ENCODE results near the gene INTS6. TPM values are rescaled to one million over a fixed set of nuclear protein-coding genes. Genes with fewer than 3 reads are reported as not detected.

INTS6 gene
- total RNA-seq, 1 experiment from 2014 or later, result 26.2 TPM

DNA sequence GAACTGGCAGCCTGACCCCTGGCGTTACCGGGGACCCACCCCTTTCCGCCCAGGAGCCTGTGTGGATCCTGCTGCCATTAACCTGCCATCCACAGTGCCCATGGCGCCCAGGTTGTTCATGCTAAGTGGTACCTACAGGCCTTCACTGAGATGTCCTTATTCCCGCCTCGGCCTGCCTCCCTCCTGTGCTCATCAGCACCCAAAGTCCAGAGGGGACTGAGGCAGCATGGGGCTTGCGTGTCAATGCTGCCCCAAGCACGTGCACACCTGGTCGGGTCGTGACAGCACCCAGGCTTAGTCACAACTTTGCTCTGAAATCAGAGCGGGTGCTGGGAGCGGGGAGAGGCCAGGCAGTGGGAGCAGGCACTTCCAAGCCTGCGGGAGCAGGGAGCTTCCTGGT is 3.7 kb upstream of the INTS6 start:
- no peak for DNase-seq (ENCODE audit: low spot score)

DNA sequence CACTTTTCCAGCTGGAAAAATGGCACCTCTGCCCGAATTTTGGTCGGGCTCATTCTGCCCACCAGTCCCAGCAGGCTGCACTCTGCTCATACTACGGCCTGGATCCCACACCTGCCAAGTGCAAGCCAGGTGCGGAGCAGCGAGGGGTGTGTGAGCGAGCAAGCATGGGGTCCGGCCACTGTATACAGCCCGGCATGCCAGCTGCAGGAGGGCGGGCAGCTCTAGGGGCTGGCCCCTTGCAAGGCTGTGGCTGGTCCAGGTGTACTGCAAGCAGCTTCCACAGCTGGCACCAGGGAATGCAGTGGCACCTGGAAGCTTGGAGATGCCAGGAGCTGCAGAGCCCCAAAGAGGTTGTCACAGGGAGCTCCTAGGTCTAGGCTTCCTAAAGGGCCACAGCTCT is 2.7 kb upstream of the INTS6 start:
- no peak for DNase-seq (ENCODE audit: low spot score)

DNA sequence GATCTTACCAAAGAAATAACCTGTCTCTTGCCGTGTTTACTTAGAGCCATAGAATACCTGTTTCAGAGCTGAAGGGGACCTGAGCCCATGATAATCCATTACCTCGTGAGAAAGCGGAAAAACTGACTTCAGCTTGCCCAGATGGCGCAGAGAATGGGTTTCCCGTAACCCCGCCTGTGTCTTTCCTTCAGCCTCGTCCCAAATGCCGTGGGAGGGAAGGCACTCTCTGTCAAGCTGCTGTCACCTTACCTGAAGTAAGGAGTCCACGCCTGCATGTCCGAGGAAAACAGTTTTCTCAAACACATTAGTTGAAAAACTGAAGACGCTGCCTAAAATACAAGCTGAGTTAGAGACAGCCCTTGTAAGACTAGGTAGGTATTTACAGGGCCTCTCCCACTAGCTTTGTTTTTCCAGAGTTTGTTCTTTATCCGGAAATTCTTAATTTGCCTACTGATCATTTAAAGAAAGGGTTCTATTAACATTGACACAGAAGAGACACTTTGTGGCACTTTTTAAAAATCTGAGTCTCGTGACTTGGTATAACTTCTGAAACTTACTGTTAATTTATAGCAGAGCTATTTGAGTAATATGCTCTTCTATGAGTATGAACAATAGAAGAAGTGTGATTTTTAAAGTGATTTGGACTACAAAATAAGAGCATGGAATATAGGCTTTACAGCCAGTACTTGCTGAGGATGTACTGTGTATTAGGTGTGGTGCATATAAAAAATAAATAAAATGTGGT is 1.3 kb upstream of the INTS6 start:
- DNase-seq (ENCODE audit: low spot score), result peak; percentile 4

DNA sequence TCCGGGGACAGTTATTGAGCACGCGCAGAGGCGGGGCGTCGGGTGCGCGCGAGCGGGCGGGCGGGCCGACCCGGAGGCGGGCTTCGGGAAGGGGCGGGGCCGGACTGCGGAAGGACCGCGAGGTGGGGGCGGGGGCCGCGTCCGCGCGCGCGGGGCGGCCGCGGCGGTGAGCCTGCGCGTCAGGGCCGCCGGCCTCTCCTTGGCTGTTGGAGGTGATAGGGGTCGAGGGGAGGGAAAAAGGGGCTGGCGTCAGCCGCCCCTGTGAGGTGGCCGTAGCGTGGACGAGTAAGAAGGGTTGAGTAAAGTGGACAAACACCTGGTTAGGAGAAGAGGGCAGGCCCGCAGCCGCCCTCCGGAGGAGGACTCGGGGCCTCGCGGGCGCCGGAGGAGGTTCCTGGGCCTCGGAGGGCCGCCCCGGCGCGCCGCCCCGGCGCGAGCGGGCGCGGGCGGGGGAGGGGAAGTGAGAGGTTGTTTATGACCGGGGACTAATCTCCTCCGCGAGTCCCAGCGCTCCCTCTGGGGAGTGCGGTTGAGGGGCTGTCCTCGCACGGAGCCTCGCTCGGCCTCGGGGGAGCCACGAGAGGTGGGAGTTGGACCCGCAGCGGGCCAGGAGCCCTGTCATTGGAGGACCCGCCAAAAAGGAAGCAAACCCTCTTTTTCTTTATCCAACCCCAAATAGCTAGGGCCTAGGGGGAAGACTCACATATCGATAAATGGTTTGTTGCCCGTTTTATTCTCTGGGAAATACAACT is 547 bp upstream of the INTS6 start:
- no peak for DNase-seq (ENCODE audit: low spot score)

DNA sequence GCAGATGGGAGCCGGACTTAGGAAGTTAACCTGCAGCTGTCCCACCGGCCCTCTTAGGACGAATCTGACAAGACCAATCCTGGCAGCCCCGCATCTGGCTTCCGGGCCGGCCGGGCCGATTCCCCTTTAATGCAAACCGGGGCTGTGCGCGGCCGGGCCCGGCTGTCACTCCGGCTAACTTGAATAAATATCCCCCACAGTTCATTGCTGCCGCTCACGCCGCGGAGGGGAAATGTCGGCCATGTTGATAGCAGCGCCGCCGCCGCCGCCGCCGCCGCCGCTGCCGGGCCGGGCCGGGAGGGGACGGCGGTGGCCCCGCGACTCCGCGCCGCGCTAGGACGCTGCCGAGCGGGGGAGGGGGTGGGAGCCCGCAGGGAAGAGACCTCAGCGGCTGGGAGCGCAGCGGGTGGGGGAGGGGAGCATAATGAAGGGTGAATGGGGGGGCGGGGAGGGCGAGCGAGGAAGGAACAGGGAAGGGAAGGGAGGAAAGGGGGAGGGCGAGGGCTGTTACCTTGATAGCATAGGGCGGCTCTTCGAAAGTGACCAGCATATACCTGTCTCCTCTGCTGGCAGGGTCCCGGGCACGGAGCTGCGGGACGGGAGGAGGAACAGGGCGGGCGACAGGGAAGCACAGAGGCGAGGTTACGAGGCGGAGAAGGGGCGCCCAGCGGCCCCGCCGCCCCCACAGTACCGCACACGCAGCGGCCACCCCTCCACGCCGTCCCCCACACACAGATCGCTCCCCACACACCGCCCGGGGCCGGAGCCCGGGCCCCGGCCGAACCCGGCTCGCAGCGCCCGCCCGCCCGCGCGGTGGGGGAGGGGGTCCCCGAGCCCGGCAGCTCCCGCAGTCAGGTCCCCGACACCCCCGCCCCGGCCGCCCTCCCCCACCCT is 1.1 kb downstream of the INTS6 start:
- DNase-seq (ENCODE audit: low spot score), result peak; percentile 42

DNA sequence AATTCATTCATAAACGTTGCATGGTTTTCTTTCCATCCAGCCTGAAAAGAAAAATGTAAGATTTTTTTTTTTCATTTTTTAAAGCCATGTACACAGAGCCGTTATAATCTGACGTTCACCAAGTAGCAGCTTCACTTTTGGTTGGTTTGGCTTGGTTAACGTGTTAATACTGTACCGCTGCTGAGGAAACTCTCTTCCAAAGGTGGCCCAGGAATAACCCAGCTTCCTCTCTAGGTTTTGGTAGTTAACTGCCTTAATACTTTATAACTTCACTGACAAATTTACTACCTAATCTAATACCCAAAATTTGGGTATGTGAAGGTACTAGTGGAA is 1.7 kb downstream of the INTS6 start:
- no peak for DNase-seq (ENCODE audit: low spot score)

DNA sequence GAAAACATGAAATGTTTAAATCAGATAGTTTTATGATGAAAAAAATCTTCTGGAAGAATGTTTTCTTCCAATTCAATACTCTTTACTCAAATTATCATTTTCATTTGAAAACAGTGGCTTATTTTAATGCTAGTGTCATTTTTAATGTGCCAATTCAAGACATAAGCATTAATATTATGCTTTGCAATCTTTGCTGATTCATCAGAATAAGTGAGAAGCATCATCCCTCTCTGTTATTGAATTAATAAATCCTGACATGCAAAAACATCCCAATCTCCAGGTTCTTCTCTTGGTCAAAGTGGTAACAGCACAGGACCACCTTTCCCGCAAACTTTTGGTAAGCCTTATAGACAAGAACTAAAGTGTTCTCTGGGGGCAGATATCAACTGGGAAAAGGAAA is 3.8 kb downstream of the INTS6 start:
- DNase-seq (ENCODE audit: low spot score), result no peak

DNA sequence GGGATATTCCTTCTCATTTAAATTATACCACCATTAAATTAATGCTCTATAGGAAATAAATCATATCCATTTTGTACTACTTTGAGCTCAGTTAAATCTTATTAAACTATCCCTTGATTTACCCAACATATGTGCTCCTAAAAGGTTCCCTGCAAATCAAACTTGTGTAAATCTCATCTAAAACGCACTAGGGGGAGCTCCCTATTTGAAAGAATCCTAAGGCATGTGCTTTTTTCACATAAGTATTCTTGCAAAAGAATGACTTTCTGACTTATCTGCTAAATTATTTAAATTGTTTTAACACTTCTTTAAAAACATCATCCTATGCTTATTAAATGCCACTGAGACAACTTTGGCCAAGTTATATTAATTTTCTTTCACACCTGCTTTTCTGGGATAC is 7.9 kb downstream of the INTS6 start:
- peak; percentile 10 for DNase-seq (ENCODE audit: low spot score)

DNA sequence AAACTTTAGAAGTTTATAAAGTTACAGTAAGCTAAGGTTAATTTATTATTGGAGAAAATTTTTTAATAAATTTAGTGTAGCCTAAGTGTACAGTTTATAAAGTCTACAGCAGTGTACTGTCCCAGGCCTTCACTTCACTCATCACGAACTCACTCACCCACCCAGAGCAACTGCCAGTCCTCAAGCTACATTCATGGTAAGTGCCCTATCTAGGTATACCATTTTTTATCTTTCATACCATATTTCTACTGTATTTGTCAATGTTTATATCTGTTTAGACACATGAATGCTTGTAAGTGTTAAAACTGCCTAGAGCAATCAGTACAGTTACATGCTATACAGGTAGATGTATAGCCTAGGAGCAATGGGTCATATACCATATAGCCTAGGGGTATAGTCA is 12.5 kb downstream of the INTS6 start:
- no peak for DNase-seq (ENCODE audit: low spot score)

DNA sequence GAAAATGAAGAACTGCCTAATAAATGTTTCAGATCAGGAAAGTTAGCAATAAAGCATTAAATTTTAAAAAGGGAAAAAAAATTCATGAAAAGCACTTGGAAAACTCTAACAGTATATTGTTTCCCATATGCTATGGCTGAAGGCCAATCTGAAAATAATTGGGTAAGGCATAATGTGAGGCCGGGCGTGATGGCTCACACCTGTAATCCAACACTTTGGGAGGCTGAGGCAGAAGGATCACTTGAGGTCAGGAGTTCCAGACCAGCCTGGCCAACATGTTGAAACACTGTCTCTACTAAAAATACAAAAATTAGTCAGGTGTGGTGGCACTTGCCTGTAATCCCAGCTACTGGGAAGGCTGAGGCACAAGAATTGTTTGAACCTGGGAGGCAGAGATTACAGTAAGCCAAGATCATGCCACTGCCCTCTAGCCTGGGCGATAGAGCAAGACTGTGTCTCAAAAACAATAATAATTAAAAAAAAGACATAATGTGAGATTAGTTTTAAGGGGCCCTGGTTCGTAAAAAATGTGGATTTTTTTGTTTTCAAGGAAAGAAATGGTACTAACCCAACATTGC is 15.2 kb downstream of the INTS6 start:
- DNase-seq (ENCODE audit: low spot score), result no peak

DNA sequence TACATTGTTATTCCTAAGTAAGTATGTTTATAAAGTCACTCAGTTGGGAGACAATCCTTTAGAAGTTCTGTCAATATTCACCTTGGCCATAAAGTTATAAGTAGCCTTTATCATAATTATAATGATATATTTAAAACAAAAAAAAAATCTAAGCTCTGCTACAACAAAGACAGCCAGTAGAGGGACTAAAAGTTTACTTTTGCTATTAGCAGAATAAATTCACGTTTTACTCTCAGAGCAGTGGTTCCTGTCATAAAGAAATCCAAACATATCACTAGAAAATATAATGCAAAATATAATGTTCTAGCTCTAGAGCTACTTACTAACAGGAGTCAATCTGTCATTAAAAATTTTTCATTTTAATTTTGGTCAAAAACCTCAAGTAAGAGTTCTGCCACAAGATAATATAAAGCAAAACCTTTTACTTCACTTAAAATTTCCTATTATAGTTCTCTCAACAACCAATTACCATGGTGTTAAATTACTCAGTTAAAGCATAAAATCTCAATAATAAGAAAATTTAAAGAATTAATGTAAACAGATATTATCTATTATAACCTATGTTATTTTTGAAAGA is 17.7 kb downstream of the INTS6 start:
- peak; percentile 8 for DNase-seq (ENCODE audit: low spot score)

DNA sequence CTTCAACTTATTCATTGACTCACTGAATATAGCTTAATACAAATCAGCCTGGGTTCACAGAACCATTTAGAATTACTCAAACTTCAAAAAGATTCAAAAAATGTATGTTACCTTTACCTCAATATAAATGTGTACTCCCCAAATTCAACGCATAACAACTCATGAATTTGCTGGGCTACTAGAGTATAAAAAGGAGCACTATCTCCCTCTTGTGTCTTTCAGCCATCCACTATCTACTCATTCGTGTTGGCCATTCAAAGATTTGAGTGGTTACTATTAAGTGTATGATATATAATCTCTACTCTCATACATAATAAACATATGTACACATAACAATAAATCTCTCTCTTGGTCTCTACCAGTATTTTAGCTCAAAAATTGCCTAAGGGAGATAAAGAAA is 20.3 kb downstream of the INTS6 start:
- DNase-seq (ENCODE audit: low spot score), result no peak

DNA sequence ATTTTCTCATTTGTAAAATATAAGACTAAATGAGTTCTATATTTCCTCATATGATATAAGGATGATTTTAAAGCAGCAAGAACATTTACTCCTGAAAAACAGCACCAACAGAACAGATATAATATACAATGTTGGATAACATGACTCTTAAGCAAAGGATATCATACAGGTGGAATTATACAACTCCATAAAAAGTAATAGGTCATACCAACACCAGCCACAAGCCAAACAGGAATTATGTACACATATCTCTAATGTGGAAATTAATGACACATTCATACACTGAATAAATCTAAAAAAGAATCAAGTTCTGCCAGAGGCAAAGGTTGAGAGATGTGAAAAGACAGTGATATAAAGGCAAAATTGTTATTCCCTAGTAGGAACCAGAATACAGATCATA is 25.9 kb downstream of the INTS6 start:
- no peak for DNase-seq (ENCODE audit: low spot score)

DNA sequence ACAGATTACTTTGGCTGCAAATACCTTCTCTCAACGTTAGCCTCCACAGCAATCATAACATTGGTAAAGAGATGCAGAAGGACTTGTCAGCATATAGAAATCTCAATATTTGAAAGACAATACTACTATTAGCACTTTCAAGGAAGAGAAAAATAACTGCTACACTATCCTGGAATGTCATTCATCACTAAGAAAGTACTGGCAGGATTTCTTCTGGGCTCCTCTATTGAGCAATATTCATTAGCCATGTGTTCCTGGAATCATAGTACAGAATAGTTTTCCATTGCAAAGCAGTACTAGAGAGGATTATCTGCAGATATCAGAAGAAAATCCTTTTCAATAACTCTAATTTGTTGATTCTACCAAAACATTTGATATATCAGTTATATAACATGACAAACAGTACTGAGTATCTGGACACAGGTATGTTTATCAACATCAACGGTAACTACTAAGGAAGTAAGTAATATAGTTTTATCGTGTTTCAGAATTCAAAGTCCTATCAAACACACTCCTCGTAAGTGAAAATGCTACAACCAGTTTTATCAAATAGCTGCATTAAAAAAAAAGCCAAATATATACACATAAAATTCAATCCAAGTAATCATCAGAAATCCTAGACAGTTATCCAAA is 27.3 kb downstream of the INTS6 start:
- DNase-seq (ENCODE audit: low spot score), result no peak

DNA sequence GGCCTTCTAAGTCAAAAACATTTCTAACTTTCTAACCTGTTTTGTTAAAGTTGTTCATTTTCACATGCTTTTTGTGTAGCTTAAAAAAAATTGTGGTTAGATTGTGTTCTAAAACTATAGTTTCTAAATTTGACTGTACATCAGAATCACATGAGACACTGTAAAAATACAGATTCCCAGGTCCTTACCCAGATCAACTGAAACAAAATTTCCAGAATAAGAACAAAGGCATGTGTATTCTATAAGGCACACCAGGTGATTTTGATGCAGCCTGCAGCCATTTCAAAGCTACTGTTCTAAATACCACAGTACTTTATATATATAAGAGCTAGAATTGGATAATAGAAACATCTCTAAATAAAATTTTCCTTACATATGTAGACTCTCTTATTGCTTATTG is 29.1 kb downstream of the INTS6 start:
- no peak for DNase-seq (ENCODE audit: low spot score)

DNA sequence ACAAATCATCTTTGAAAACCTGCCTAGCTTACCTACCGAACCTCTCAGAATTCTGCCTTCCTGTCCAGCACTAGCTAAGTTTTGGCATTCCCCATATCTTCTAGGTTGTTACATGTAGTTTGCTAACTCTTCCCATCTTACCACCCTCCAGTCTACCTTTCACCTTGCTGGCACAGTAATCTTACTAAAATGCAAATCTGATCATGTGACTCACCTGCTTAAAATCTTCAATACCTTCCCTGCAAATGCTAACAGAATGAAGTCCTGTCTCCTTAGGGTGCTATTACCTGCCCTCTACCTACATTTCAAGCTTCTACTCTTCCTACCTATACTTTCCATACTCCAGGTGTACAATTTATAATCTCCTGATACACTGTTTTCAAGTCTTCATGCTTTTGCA is 30.4 kb downstream of the INTS6 start:
- no peak for DNase-seq (ENCODE audit: low spot score)

DNA sequence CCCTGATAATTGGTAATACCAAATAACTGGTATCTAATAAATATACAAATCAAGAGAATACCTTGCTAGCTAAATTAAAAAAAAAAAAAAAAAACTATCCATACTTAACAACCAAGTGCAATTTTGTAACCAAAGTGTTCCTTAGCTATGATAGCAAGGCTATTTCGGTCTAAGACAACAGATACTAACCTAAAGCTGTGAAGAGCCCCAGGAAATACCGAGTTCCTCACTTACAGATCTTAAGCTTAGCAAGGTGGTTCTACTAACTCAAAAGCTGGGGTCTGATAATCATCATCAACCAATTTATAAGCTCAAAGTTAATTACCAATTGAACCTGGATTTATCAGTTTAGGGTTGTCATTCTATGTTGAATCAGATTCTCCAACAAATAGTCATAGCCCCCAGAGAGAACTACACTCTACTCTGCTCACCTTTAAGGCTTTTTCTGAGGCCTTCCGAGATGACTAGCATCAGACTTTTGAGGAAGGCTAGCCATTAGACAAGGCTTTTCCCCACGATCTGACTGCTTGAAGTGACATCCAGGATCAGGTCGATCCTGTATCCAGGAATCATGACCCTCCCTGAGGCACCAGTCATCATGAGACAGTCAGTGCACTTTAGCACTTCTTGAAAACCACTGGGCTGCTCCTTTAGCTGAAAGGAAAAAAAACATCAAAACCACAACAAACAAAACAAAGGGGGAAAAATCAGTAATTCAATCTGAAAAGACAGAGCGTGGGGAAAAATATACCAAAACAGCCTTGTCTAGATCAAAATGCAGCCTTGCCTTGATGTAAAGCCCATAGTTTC is 31.9 kb downstream of the INTS6 start:
- no peak for DNase-seq (ENCODE audit: low spot score)

DNA sequence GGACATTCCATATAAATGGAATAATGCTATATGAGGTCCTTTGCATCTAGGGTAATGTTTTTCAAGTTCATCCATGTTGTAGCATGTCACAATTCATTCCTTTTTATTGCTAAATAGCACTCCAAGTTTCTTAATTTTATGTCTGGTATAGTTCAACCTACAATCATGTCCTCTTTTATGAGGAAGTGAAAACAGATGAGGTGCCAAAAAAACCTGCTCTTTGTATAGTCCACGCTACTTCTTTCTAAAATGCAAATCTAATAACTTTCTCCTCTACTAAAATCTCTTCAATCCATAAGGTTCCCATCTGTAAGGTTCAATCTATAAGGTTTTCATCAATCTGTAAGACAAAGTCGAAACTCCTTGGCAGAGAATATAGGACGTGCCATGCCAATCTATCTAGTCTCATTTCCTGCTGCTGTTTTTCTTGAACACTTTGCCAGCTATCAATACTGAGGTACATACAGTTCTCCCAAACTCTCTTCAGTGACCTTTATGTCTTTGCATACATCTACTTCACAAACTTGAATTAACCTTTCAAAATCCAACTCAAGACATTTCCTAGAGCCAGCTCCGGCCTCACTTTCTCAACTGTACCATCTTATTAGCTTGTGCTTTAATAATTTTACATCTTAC is 33.7 kb downstream of the INTS6 start:
- no peak for DNase-seq (ENCODE audit: low spot score)

DNA sequence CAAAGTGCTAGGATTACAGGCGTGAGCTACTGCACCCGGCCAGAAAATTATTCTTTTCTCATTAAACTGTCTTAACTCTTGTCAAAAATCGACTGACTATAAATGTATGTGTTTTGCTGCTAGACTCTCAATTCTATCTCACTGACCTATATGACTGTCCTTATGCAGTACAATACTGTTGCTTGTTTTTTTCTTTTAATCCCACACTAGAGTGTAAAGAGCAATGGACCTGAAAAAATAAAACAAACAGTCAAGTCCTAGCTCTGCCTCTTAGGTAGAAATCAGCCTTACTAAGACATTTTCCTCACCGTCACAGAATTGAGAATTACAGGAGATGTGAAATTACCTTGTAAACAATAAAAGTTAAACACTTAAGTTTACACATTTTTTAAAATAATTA is 35.1 kb downstream of the INTS6 start:
- no peak for DNase-seq (ENCODE audit: low spot score)

DNA sequence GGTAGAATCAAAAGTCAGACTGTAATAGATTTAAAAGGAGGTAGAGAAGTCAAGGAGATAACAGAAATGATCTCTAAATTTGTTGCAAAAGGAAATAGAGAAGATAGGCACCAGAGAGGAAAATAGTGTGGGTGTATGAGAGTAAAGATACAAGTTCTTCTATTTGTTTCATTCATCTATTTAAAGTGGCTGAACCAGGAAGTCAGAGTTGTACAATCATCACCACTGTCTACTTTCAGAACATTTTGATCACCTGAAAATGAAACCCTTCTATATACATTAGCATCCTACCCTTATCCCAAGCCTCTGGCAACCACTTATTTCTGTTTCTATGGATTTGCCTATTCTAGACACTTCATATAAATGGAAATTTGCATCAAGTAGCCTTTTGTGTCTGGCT is 36.7 kb downstream of the INTS6 start:
- DNase-seq (ENCODE audit: low spot score), result no peak

All from A172 (cell line).